ENCODE measurements around the gene PFDN6. TPM values are rescaled to one million over a fixed set of nuclear protein-coding genes. Genes with fewer than 3 reads are reported as not detected.
"Not testable (repeated sequence)": the region's sequence is repeated elsewhere in the genome, so short reads cannot be mapped to it uniquely, and the experiment has no call there.

The PFDN6 gene
- total RNA-seq, 2 experiments from 2014 or later = 63.5 to 65.0 TPM

DNA sequence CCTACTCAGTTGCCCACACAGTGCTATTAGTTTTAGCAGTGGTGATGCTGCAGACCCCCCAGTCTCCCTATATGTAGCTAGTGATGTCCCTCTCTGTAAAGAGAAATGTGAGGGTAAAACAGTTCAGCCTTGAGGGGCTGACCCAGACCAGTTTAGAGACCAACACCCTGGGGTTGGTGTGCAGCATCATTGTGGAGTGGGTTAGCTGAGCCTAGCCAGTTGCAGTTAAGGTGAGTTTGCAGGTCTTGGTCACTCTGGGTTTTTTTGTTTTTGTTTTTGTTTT lies 12.9 kb upstream of the PFDN6 start:
- peaks cover 70% of the 10 kb centered on the region for H3K4me1 Mint-ChIP-seq

GRCh38 chr6:33276864-33277662 lies 12.3 kb upstream of the PFDN6 start, which contains the start of gene B3GALT4:
TSS of gene B3GALT4 (plus strand) at chr6:33277123. CDS start at chr6:33277420, 297 bp downstream.
- peak within 1 kb of the TSS; percentile 98 for H3K27ac Mint-ChIP-seq
- peak within 1 kb of the TSS; percentile 92 for H3K4me3 Mint-ChIP-seq
- H3K36me3 Mint-ChIP-seq (ENCODE audit: low read depth) = peaks cover 84% of the 10 kb centered on the region
- peaks cover 70% of the 10 kb centered on the region for H3K4me1 Mint-ChIP-seq
- no peaks in the 10 kb centered on the region for H3K27me3 Mint-ChIP-seq
- DNase-seq = peak; percentile 79
- no peaks in the 10 kb centered on the region for H3K9me3 Mint-ChIP-seq
- POLR2A ChIA-PET = interaction anchor here (0.8 to 7.2 kb wide), 15 partner anchors 10 to 434 kb away, joined by 3 to 234 read pairs (median 6); partner anchors contain the start of genes PFDN6, RGL2, RING1 and TAPBP
- CTCF ChIA-PET = interaction anchor here (0.6 to 2.7 kb wide), 19 partner anchors 13 to 247 kb away, joined by 3 to 21 read pairs (median 4); partner anchors contain the start of genes KIFC1, PFDN6, RGL2 and WDR46

More for the DNA sequence above, 12.9 kb upstream of the PFDN6 start:
- H3K27ac Mint-ChIP-seq = peak overlapping the region; percentile 98
- H3K4me3 Mint-ChIP-seq = peak overlapping the region; percentile 92
- no peaks in the 10 kb centered on the region for H3K9me3 Mint-ChIP-seq
- POLR2A ChIA-PET = interaction anchor here (0.6 to 7.2 kb wide), 12 partner anchors 13 to 435 kb away, joined by 3 to 234 read pairs (median 9); partner anchors contain the start of genes PFDN6, RGL2, RING1 and TAPBP
- peaks cover 88% of the 10 kb centered on the region for H3K36me3 Mint-ChIP-seq (ENCODE audit: low read depth)
- no peak for DNase-seq
- H3K27me3 Mint-ChIP-seq = no peaks in the 10 kb centered on the region
- CTCF ChIA-PET = interaction anchor here (0.6 to 2.7 kb wide), 13 partner anchors 13 to 247 kb away, joined by 3 to 21 read pairs (median 5); partner anchors contain the start of genes PFDN6, RGL2, WDR46 and ZBTB22

DNA sequence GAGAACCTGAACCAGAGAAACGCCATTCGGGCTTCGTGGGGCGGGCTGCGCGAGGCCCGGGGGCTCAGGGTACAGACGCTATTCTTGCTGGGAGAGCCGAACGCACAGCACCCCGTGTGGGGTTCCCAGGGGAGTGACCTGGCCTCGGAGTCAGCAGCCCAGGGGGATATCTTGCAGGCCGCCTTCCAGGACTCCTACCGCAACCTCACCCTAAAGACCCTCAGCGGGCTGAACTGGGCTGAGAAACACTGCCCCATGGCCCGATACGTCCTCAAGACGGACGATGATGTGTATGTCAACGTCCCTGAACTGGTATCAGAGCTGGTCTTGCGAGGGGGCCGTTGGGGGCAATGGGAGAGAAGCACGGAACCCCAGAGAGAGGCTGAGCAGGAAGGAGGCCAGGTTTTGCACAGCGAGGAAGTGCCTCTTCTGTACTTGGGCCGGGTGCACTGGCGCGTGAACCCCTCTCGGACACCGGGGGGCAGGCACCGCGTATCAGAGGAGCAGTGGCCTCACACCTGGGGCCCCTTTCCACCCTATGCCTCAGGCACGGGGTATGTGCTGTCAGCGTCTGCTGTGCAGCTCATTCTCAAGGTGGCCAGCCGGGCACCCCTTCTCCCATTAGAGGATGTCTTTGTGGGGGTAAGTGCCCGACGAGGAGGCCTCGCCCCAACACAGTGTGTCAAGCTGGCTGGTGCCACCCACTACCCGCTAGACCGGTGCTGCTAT lies 11.6 kb upstream of the PFDN6 start:
- Mint-ChIP-seq H3K27ac (peak overlapping the region; percentile 98), H3K9me3 (no peaks in the 10 kb centered on the region), H3K27me3 (no peaks in the 10 kb centered on the region), H3K4me1 (peaks cover 65% of the 10 kb centered on the region), H3K36me3 (ENCODE audit: low read depth) (peaks cover 84% of the 10 kb centered on the region), H3K4me3 (peak overlapping the region; percentile 92)
- POLR2A ChIA-PET = interaction anchor here (0.8 to 7.2 kb wide), 15 partner anchors 11 to 433 kb away, joined by 3 to 234 read pairs (median 9); partner anchors contain the start of genes PFDN6, RGL2, RING1 and TAPBP
- CTCF ChIA-PET = interaction anchor here (0.7 to 2.7 kb wide), 16 partner anchors 12 to 148 kb away, joined by 3 to 21 read pairs (median 5); partner anchors contain the start of genes PFDN6, RGL2, WDR46 and ZBTB22
- DNase-seq = peak; percentile 44

GRCh38 chr6:33278392-33278741 lies 11.0 kb upstream of the PFDN6 start:
- peaks cover 81% of the 10 kb centered on the region for H3K36me3 Mint-ChIP-seq (ENCODE audit: low read depth)
- ChIA-PET CTCF (interaction anchor here (0.9 to 2.4 kb wide), 4 partner anchors 11 to 148 kb away, joined by 4 to 20 read pairs (median 13); partner anchors contain the start of genes PFDN6, WDR46 and ZBTB22), POLR2A (interaction anchor here (2.2 to 7.2 kb wide), 7 partner anchors 15 to 112 kb away, joined by 6 to 234 read pairs (median 12); partner anchors contain the start of genes PFDN6, RGL2, TAPBP and WDR46)
- no peaks in the 10 kb centered on the region for H3K9me3 Mint-ChIP-seq
- peaks cover 59% of the 10 kb centered on the region for H3K4me1 Mint-ChIP-seq
- no peaks in the 10 kb centered on the region for H3K27me3 Mint-ChIP-seq
- no peak for DNase-seq
- peak overlapping the region; percentile 98 for H3K27ac Mint-ChIP-seq
- peak overlapping the region; percentile 92 for H3K4me3 Mint-ChIP-seq

DNA sequence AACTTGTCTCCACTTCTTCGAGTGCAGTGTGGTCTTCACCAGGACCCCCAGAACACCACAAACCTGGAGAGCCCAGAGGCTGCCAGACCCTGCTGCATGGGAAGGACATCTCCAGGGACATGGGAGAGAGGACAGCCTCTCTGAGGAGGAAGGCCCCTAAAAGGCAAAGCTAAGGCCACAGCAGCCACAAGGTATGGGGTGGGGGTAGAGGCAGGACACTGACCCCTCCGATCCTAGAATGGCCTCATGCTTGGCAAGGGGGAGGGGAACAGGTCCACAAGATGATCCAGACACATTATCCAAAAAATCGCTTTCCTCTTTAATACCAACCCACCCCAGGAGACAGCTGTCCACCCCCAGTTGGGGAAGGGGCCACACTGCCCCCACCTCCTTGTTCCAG lies 10.6 kb upstream of the PFDN6 start:
- peak overlapping the region; percentile 98 for H3K27ac Mint-ChIP-seq

DNA sequence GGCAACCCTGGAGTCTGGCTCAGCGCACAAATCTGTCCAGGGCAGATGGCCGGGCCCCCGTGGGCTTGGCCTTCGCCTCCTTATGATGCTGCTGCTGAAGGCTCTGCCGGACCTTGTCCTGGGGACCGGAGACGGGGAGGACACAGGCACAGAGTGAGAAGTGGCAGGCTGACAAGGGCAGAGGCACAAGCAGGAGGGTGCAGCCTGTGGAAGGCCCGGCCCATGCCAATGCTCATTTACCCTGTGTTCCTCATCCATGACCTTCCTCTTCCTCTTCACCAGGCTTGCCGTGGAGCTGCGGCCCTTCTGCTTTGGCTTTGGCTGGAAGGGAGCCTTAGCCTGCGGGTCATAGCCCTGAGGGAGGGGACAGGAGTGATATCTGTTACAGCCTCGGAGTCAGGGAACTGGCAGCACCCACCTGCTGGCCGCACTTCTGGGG lies 10.1 kb upstream of the PFDN6 start:
- Mint-ChIP-seq H3K27ac (peak overlapping the region; percentile 49), H3K4me1 (peaks cover 52% of the 10 kb centered on the region), H3K9me3 (no peaks in the 10 kb centered on the region), H3K27me3 (no peaks in the 10 kb centered on the region), H3K4me3 (no peak overlapping the region), H3K36me3 (ENCODE audit: low read depth) (peaks cover 75% of the 10 kb centered on the region)
- ChIA-PET CTCF (interaction anchor here (0.6 kb wide), 1 partner anchor 53 kb away, joined by 3 read pairs; no protein-coding TSS in a partner anchor), POLR2A (interaction anchor here (1.6 to 7.2 kb wide), 6 partner anchors 7 to 65 kb away, joined by 4 to 234 read pairs (median 16); partner anchors contain the start of genes PFDN6, RGL2, RPS18 and VPS52)
- DNase-seq = no peak

More for the DNA sequence above, 10.6 kb upstream of the PFDN6 start:
- ChIA-PET CTCF (interaction anchor here (0.6 to 2.4 kb wide), 4 partner anchors 11 to 147 kb away, joined by 3 to 20 read pairs (median 12); partner anchors contain the start of genes PFDN6 and WDR46), POLR2A (interaction anchor here (2.4 to 7.2 kb wide), 6 partner anchors 14 to 66 kb away, joined by 9 to 234 read pairs (median 20); partner anchors contain the start of genes PFDN6, RGL2, TAPBP and WDR46)
- H3K4me1 Mint-ChIP-seq = peaks cover 55% of the 10 kb centered on the region
- DNase-seq = no peak
- no peaks in the 10 kb centered on the region for H3K9me3 Mint-ChIP-seq
- H3K27me3 Mint-ChIP-seq = no peaks in the 10 kb centered on the region
- peak overlapping the region; percentile 92 for H3K4me3 Mint-ChIP-seq
- H3K36me3 Mint-ChIP-seq (ENCODE audit: low read depth) = peaks cover 77% of the 10 kb centered on the region

- no peak for DNase-seq
- H3K9me3 Mint-ChIP-seq = no peaks in the 10 kb centered on the region
- ChIA-PET POLR2A (interaction anchor here (1.6 to 7.2 kb wide), 4 partner anchors 8 to 65 kb away, joined by 4 to 234 read pairs (median 16); partner anchors contain the start of genes PFDN6, RGL2, RPS18 and VPS52), CTCF (interaction anchor here (0.7 kb wide), 1 partner anchor 174 kb away, joined by 3 read pairs; no protein-coding TSS in a partner anchor)
- peaks cover 69% of the 10 kb centered on the region for H3K36me3 Mint-ChIP-seq (ENCODE audit: low read depth)
- H3K27ac Mint-ChIP-seq = peak overlapping the region; percentile 21
- no peaks in the 10 kb centered on the region for H3K27me3 Mint-ChIP-seq
- peaks cover 44% of the 10 kb centered on the region for H3K4me1 Mint-ChIP-seq
- H3K4me3 Mint-ChIP-seq = no peak overlapping the region
Observed at GRCh38 chr6:33279971-33280511, 9.4 kb upstream of the PFDN6 start.

DNA sequence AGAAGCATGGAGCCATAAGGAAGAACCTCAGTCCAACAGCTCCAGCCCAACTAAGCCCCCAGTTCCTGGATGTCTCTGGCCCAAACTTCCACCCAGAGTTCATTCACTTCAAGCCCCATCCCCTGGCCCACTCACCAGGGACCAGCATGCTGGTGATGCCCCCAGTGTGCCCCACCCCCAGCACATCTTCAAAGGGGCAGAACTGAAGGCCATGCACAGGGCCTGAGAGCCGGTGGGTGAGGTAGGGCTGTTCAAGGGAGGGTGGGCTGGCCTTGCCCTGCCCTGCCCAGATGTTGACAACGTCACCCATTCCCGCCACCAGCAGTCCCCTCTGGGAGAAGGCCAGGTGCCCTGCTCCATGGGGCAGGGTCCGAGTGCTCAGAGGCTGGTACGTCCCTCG lies 8.9 kb upstream of the PFDN6 start:
- Mint-ChIP-seq H3K4me1 (peaks cover 39% of the 10 kb centered on the region), H3K27me3 (no peaks in the 10 kb centered on the region), H3K4me3 (no peak overlapping the region), H3K36me3 (ENCODE audit: low read depth) (peaks cover 64% of the 10 kb centered on the region), H3K9me3 (no peaks in the 10 kb centered on the region), H3K27ac (peak overlapping the region; percentile 21)
- DNase-seq = no peak
- POLR2A ChIA-PET = interaction anchor here (1.6 to 7.2 kb wide), 4 partner anchors 9 to 64 kb away, joined by 4 to 234 read pairs (median 16); partner anchors contain the start of genes PFDN6, RGL2, RPS18 and VPS52
- CTCF ChIA-PET = interaction anchor here (0.7 kb wide), 1 partner anchor 173 kb away, joined by 3 read pairs; no protein-coding TSS in a partner anchor

- H3K27ac Mint-ChIP-seq, DNase-seq, H3K27me3 Mint-ChIP-seq, H3K9me3 Mint-ChIP-seq, POLR2A ChIA-PET, CTCF ChIA-PET, H3K4me3 Mint-ChIP-seq: not testable (repeated sequence)
- Mint-ChIP-seq H3K36me3 (ENCODE audit: low read depth) (peaks cover 45% of the 10 kb centered on the region), H3K4me1 (peaks cover 39% of the 10 kb centered on the region)
Observed at GRCh38 chr6:33285214-33285613, 4.2 kb upstream of the PFDN6 start.

DNA sequence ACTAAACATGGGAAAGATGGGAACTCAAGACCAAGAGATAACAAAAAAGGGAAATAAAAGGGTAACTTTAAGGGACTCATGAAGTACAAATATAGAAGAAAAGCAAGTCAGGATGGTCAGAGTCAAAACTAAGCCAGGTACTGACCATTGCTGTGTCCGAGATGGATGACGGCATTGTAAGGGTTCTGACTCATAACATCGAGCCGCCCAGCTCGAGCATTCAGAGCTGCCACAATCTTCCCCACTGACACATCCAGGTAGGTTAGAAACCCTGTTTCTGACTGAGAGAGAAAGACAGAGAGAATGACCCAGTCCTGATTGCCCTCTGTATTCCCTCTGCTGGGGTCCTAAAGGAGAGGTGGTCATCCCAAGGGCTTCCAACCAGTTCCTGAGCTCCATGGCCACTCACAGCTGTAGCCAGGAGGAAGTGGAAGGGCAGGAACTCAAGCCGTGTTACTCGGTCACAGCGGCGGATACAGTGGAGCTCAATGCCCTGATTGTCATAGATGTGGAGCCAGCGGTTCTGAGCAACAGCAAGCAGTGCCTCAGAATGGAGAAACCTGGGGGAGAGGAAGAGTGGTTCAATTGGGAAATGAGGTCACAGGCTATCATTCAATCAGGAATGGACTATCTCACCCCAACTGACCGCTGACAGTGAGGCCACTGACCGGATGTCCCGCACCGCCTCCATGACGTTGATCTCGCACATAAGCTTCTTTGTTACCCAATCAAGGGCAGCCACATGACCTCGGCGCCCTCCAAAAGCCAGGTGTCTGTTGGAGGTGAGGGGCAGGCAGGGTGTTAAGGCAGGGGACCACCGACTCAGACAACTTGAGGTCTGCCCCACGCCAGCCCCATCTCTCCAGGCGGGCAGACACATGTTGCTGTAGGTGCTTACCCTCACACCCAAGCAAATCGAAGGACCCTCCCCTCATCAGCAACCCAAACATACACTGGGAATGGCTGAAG lies 2.2 kb upstream of the PFDN6 start:
- ChIA-PET CTCF (no interaction called here), POLR2A (interaction anchor here (1.1 to 14.3 kb wide), 5 partner anchors 8 to 31 kb away, joined by 3 to 234 read pairs (median 6); partner anchors contain the start of genes B3GALT4, RGL2, RPS18 and VPS52)
- Mint-ChIP-seq H3K27ac (no peak overlapping the region), H3K9me3 (no peaks in the 10 kb centered on the region), H3K27me3 (no peaks in the 10 kb centered on the region), H3K4me3 (peak overlapping the region; percentile 90), H3K36me3 (ENCODE audit: low read depth) (peaks cover 39% of the 10 kb centered on the region), H3K4me1 (peaks cover 46% of the 10 kb centered on the region)
- no peak for DNase-seq

Measured in activated CD4-positive, alpha-beta memory T cell treated with anti-CD3 and anti-CD28 coated beads, Interleukin-2, amount 10 ng/mL, durations not matched to agents 7 days and 5 days (primary cell).